Fibroblast of lung (primary cell): ENCODE measurements around the gene SPIB. TPM values are rescaled to one million over a fixed set of nuclear protein-coding genes. Genes with fewer than 3 reads are reported as not detected.

ENCODE experiments used
- DNase-seq, 2 donors: peaks; one replicate each; pipeline versions ENCODE4 v3.0.0 to v3.0.0-alpha.2; 2010; ENCODE audit warnings: low read depth in 2 of 2
- H2AFZ ChIP-seq: 2 replicates; pipeline ENCODE4 v1.5.1; 2012; ENCODE audit warnings: low read length, control low read depth, inconsistent platforms
- H3K27ac ChIP-seq: 2 replicates; pipeline ENCODE4 v1.5.1; 2011; ENCODE audit warnings: low read length, control low read depth; ENCODE audit not compliant: insufficient read depth
- H3K27me3 ChIP-seq: 2 replicates; pipeline ENCODE4 v1.5.1; 2011; ENCODE audit warnings: mild to moderate bottlenecking, low read length; ENCODE audit not compliant: control insufficient read depth, insufficient read depth
- H3K36me3 ChIP-seq: 2 replicates; pipeline ENCODE4 v1.5.1; 2011; ENCODE audit warnings: low read length; ENCODE audit not compliant: control insufficient read depth, insufficient read depth
- H3K4me1 ChIP-seq: 2 replicates; pipeline ENCODE4 v1.5.1; 2011; ENCODE audit warnings: low read length; ENCODE audit not compliant: control insufficient read depth, insufficient read depth; ENCODE audit errors: extremely low read depth
- H3K4me2 ChIP-seq: 2 replicates; pipeline ENCODE4 v1.5.1; 2011; ENCODE audit warnings: low read length, control low read depth; ENCODE audit not compliant: insufficient read depth; ENCODE audit errors: extremely low read depth
- H3K4me3 ChIP-seq, 4 experiments: fragments of 200-600 bp in 1 of 4; sonication (generic) in 1 of 4; replicated peaks in 1 of 4; 2 replicates each; pipeline ENCODE4 v1.5.1; 2011 to 2016; ENCODE audit warnings: low read length in 4 of 4, low read depth in 3 of 4, mild to moderate bottlenecking in 3 of 4, control low read depth in 2 of 4, inconsistent platforms in 1 of 4, mixed read lengths in 1 of 4; ENCODE audit not compliant: insufficient read depth in 1 of 4; ENCODE audit errors: control extremely low read depth in 1 of 4
- H3K79me2 ChIP-seq: 2 replicates; pipeline ENCODE4 v1.5.1; 2012; ENCODE audit warnings: mild to moderate bottlenecking, low read length, inconsistent platforms; ENCODE audit not compliant: control insufficient read depth, insufficient read depth
- H3K9ac ChIP-seq: 2 replicates; pipeline ENCODE4 v1.5.1; 2011; ENCODE audit warnings: mild to moderate bottlenecking, low read length, control low read depth; ENCODE audit not compliant: insufficient read depth
- H3K9me3 ChIP-seq: 2 replicates; pipeline ENCODE4 v1.5.1; 2012; ENCODE audit warnings: low read depth, low read length; ENCODE audit not compliant: control insufficient read depth, insufficient read depth
- H4K20me1 ChIP-seq: 2 replicates; pipeline ENCODE4 v1.5.1; 2011; ENCODE audit warnings: low read length; ENCODE audit not compliant: control insufficient read depth, insufficient read depth; ENCODE audit errors: extremely low read depth
- CTCF ChIP-seq, 2 donors: IDR thresholded peaks in 1 of 2; conservative IDR thresholded peaks in 1 of 2; 1 replicate in 1 of 2; 2 replicates in 1 of 2; pipeline ENCODE4 v1.5.1; 2011 to 2012; ENCODE audit warnings: low read length in 2 of 2, control low read depth in 1 of 2, inconsistent platforms in 1 of 2, low read depth in 1 of 2, mild to moderate bottlenecking in 1 of 2
- EZH2 ChIP-seq: IDR thresholded peaks from 2 replicates; pipeline ENCODE4 v1.5.1; 2012; ENCODE audit warnings: low read length, control low read depth, mild to moderate bottlenecking; ENCODE audit errors: missing control alignments
- polyA plus RNA-seq, 2 donors: library from polyadenylated mRNA; depleted of rRNA in 1 of 2; stranded (reverse) in 1 of 2; unstranded in 1 of 2; fragments of >200 nt; gene quantifications; 2 replicates each; pipeline ENCODE4 v1.2.1, GENCODE V29; 2011 to 2012; ENCODE audit warnings: missing spikeins in 1 of 2
- total RNA-seq: library from RNA; depleted of rRNA; stranded (reverse); fragments of >200 nt; gene quantifications from 2 replicates; pipeline ENCODE4 v1.2.1, GENCODE V29; 2014

SPIB gene
- total and polyA plus RNA-seq, 2 donors (not counting 1 experiment from before 2014, with no cell fraction given), result not detected

- DNase-seq, result no peak
- Histone ChIP-seq H3K79me2 (no peaks in the 10 kb centered on the region), H3K9me3 (no peaks in the 10 kb centered on the region), H2AFZ (no peak overlapping the region), H3K4me3 (no peak overlapping the region), H3K9ac (no peak overlapping the region), H3K27me3 (no peaks in the 10 kb centered on the region), H3K27ac (no peak overlapping the region), H3K4me2 (no peak overlapping the region), H3K4me1 (no peaks in the 10 kb centered on the region), H3K36me3 (no peaks in the 10 kb centered on the region), H4K20me1 (no peaks in the 10 kb centered on the region)
- TF ChIP-seq EZH2, result no peak
- TF ChIP-seq CTCF (conservative IDR thresholded peaks at IDR 0.05 in 1 of 2, IDR thresholded peaks at IDR 0.05 in 1 of 2; ENCODE audit: low read depth in 1 of 2, low read length in 2 of 2), result no peak
Measured at GRCh38 chr19:50398675-50399367, 19.9 kb upstream of the SPIB start.

- Histone ChIP-seq H3K36me3 (no peaks in the 10 kb centered on the region), H3K9me3 (no peaks in the 10 kb centered on the region), H3K9ac (no peak overlapping the region), H3K4me3 (no peak overlapping the region), H3K4me1 (no peaks in the 10 kb centered on the region), H3K79me2 (no peaks in the 10 kb centered on the region), H3K4me2 (no peak overlapping the region), H3K27me3 (no peaks in the 10 kb centered on the region), H2AFZ (no peak overlapping the region), H3K27ac (no peak overlapping the region), H4K20me1 (no peaks in the 10 kb centered on the region)
- no peak for TF ChIP-seq EZH2
- no peak for TF ChIP-seq CTCF (conservative IDR thresholded peaks at IDR 0.05 in 1 of 2, IDR thresholded peaks at IDR 0.05 in 1 of 2; ENCODE audit: low read depth in 1 of 2, low read length in 2 of 2)
- no peak for DNase-seq
Measured at GRCh38 chr19:50399368-50399745, 19.4 kb upstream of the SPIB start.

GRCh38 chr19:50401605-50402450 lies 16.9 kb upstream of the SPIB start:
- no peak for DNase-seq
- Histone ChIP-seq H3K27me3 (no peaks in the 10 kb centered on the region), H3K9me3 (no peaks in the 10 kb centered on the region), H3K4me1 (no peaks in the 10 kb centered on the region), H3K4me3 (no peak overlapping the region), H3K9ac (no peak overlapping the region), H3K36me3 (peaks cover 6% of the 10 kb centered on the region), H3K79me2 (no peaks in the 10 kb centered on the region), H3K4me2 (no peak overlapping the region), H4K20me1 (no peaks in the 10 kb centered on the region), H2AFZ (no peak overlapping the region), H3K27ac (no peak overlapping the region)
- TF ChIP-seq CTCF (conservative IDR thresholded peaks at IDR 0.05 in 1 of 2, IDR thresholded peaks at IDR 0.05 in 1 of 2; ENCODE audit: low read depth in 1 of 2, low read length in 2 of 2) (no peak), EZH2 (no peak)
